Breast epithelium (tissue), 4 donors: ENCODE measurements around the gene MST1R. TPM values are rescaled to one million over a fixed set of nuclear protein-coding genes. Genes with fewer than 3 reads are reported as not detected.
"Not testable (repeated sequence)": the region's sequence is repeated elsewhere in the genome, so short reads cannot be mapped to it uniquely, and the experiment has no call there.

Source experiments
- DNase-seq, 2 donors: peaks; one replicate each; pipeline ENCODE4 v3.0.0-alpha.2; 2019; ENCODE audit warnings: low spot score in 2 of 2
- H3K27ac ChIP-seq, 2 donors: fragments of 200-600 bp; sonication (generic) in 1 of 2; one replicate each; pipeline ENCODE4 v1.5.1; 2016 to 2019; ENCODE audit warnings: mild to moderate bottlenecking in 1 of 2
- H3K27me3 ChIP-seq, 2 donors: fragments of 200-600 bp; sonication (generic) in 1 of 2; one replicate each; pipeline versions ENCODE4 v1.5.1 to v1.6.0; 2017 to 2019; ENCODE audit warnings: control low read depth in 1 of 2, mild to moderate bottlenecking in 1 of 2
- H3K36me3 ChIP-seq: fragments of 200-600 bp; one replicate; pipeline ENCODE4 v1.5.1; 2019
- H3K4me1 ChIP-seq, 2 donors: fragments of 200-600 bp; sonication (generic); one replicate each; pipeline ENCODE4 v1.5.1; 2016 to 2019; ENCODE audit warnings: control low read depth in 1 of 2
- H3K4me3 ChIP-seq, 3 donors: fragments of 200-600 bp; sonication (generic); 1 replicate in 2 of 3; 2 replicates in 1 of 3; pipeline ENCODE4 v1.5.1; 2016 to 2019; ENCODE audit warnings: mild to moderate bottlenecking in 3 of 3, moderate library complexity in 2 of 3
- H3K9me3 ChIP-seq, 2 donors: fragments of 200-600 bp; sonication (generic) in 1 of 2; one replicate each; pipeline ENCODE4 v1.5.1; 2016 to 2019; ENCODE audit warnings: control low read depth in 1 of 2
- POLR2A ChIP-seq: fragments of 450-650 bp; IDR thresholded peaks from one replicate; pipeline ENCODE4 v1.6.1; 2016; ENCODE audit warnings: antibody characterized with exemption, mild to moderate bottlenecking, moderate library complexity
- POLR2AphosphoS5 ChIP-seq, 3 donors: sonication (generic); formaldehyde crosslinking; IDR thresholded peaks; one replicate each; pipeline ENCODE4 v1.6.1; 2017; ENCODE audit warnings: antibody characterized with exemption in 3 of 3
- intact Hi-C: fragments of 100-400 bp; cut with DNase I; formaldehyde crosslinking; loops from one replicate; pipeline ENCODE4 v1.15.1; 2023; ENCODE audit warnings: low total_unique reads
- total RNA-seq, 3 donors: library from RNA; depleted of rRNA; stranded (reverse); fragments of >200 nt; gene quantifications; one replicate each; pipeline ENCODE4 v1.1.0, GENCODE V29; 2016
- TF ChIP-seq, protein P1 (sequence below), 3 donors: fragments of 450-650 bp; IDR thresholded peaks; one replicate each; pipeline ENCODE4 v1.5.1; 2016 to 2017; ENCODE audit warnings: antibody characterized with exemption in 3 of 3, mild to moderate bottlenecking in 3 of 3, moderate library complexity in 3 of 3

MST1R gene
- total RNA-seq, 3 donors from 2014 or later = 0.16 to 11.9 (median 7.5) TPM

DNA sequence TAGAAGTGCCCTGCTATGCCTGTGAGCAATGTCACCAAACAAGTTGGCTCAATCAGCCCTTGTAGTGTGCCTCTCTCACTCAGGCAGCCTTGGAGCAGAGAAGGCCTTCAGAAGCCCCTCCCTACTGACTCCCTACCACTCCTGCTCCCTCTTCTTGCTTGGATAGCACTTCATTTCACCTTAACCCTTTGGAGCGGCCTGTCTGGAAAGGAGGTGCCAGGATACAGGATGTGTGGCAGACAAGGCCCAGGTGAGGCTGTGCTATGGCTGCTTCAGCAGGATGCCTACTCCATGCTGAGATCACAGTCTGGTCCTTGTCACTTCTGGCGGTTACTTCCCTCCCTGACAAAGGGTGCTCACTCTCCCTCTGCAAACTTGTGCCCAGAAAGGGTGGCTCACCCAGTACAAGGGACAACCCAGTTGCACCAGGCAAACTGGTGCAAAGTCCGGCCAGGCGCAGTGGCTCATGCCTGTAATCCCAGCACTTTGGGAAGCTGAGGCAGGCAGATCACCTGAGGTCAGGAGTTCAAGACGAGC, 24.9 kb upstream of the MST1R start:
- Histone ChIP-seq H3K27ac (no peak overlapping the region), H3K4me1 (peaks cover 0 to 6% of the 10 kb centered on the region in 2 donors), H3K9me3 (no peaks in the 10 kb centered on the region), H3K27me3 (no peaks in the 10 kb centered on the region), H3K36me3 (no peaks in the 10 kb centered on the region), H3K4me3 (peak overlapping the region in 2 of 3 donors; percentile 72 to 86)
- intact Hi-C loops = no loop called here
- TF ChIP-seq, protein P1, sequence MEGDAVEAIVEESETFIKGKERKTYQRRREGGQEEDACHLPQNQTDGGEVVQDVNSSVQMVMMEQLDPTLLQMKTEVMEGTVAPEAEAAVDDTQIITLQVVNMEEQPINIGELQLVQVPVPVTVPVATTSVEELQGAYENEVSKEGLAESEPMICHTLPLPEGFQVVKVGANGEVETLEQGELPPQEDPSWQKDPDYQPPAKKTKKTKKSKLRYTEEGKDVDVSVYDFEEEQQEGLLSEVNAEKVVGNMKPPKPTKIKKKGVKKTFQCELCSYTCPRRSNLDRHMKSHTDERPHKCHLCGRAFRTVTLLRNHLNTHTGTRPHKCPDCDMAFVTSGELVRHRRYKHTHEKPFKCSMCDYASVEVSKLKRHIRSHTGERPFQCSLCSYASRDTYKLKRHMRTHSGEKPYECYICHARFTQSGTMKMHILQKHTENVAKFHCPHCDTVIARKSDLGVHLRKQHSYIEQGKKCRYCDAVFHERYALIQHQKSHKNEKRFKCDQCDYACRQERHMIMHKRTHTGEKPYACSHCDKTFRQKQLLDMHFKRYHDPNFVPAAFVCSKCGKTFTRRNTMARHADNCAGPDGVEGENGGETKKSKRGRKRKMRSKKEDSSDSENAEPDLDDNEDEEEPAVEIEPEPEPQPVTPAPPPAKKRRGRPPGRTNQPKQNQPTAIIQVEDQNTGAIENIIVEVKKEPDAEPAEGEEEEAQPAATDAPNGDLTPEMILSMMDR (IDR thresholded peaks at IDR 0.05) = no peak
- TF ChIP-seq POLR2A (no peak), POLR2AphosphoS5 (IDR thresholded peaks at IDR 0.05) (no peak)
- DNase-seq = no peak

DNA sequence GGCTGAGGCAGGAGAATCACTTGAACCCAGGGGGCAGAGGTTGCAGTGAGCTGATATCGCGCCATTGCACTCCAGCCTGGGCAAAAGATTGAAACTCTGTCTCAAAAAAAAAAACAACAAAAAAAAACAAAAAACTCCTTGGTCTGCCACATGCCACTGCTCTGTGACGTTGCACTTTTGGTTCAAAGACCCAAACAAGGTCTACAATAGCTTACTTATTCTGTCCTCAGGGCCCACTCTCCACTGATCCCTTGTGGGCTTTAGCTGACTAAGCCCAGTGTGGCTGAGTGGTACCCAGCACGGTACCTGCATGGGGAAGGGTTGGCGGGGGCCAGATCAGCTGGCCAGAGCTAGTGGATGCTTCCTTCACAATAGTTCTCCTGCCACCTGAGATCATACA, 24.1 kb upstream of the MST1R start:
- intact Hi-C loops = no loop called here
- TF ChIP-seq, protein P1 (IDR thresholded peaks at IDR 0.05) = no peak
- TF ChIP-seq POLR2A (no peak), POLR2AphosphoS5 (IDR thresholded peaks at IDR 0.05) (no peak)
- Histone ChIP-seq H3K27me3 (no peaks in the 10 kb centered on the region), H3K27ac (no peak overlapping the region), H3K4me1 (peaks cover 0 to 6% of the 10 kb centered on the region in 2 donors), H3K4me3 (no peak overlapping the region), H3K36me3 (no peaks in the 10 kb centered on the region), H3K9me3 (no peaks in the 10 kb centered on the region)
- no peak for DNase-seq

DNA sequence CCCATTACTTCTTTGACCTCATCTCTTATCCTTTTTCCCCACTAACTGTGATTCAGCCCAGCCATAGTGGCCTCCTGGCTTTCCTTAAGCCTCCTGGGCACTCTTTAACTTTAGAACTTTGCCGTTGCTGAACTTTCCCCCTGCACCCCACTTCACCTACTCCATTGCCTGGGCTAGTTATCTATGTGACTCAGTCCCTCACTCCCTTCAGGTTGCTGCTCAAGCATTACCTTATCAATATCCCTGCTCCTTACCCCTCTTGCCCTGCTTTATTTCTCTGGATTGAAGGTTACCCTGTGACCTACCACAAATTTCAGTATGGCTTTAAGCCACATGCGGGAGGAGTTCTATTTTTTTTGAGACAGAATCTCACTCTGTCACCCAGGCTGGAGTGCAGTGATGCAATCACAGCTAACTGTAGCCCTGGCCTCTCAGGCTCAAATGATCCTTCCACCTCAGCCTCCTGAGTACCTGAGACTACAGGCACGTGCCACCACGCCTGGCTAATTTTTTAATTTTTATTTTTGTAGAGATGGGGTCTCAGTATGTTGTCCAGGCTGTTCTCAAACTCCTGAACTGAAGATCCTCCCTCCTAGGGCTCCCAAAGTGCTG, 22.6 kb upstream of the MST1R start:
- TF ChIP-seq, protein P1 (IDR thresholded peaks at IDR 0.05) = no peak
- no peak for TF ChIP-seq POLR2A
- no peak for TF ChIP-seq POLR2AphosphoS5 (IDR thresholded peaks at IDR 0.05)
- intact Hi-C loops = no loop called here
- H3K36me3 ChIP-seq = no peaks in the 10 kb centered on the region
- no peak for DNase-seq
- H3K27ac ChIP-seq = no peak overlapping the region
- peaks cover 0 to 6% of the 10 kb centered on the region in 2 donors for H3K4me1 ChIP-seq
- H3K9me3 ChIP-seq = no peaks in the 10 kb centered on the region
- no peak overlapping the region for H3K4me3 ChIP-seq
- no peaks in the 10 kb centered on the region for H3K27me3 ChIP-seq

DNA sequence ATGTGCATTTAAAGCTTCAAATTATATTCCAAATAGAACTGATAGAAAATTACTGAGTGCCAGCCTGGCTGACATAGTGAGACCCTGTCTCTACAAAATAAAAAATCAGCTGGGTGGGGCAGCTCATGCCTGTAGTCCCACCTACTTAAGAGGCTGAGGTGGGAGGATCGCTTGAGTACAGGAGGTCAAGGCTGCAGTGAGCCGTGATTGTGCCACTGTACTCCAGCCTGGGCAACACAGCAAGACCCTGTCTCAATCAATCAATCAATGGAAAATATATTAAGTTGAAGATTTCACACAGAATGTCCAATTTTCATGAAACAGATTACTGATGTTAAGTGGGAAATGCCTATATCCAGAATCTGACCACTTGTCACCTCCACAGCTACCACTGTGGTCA, 21.8 kb upstream of the MST1R start:
- no peaks in the 10 kb centered on the region for H3K27me3 ChIP-seq
- no peak for DNase-seq
- no peaks in the 10 kb centered on the region for H3K36me3 ChIP-seq
- intact Hi-C loops = no loop called here
- H3K9me3 ChIP-seq = no peaks in the 10 kb centered on the region
- no peak overlapping the region for H3K27ac ChIP-seq
- TF ChIP-seq POLR2AphosphoS5 (IDR thresholded peaks at IDR 0.05) (no peak), POLR2A (no peak)
- TF ChIP-seq, protein P1 (IDR thresholded peaks at IDR 0.05) = no peak
- no peak overlapping the region for H3K4me3 ChIP-seq
- peaks cover 0 to 6% of the 10 kb centered on the region in 2 donors for H3K4me1 ChIP-seq

DNA sequence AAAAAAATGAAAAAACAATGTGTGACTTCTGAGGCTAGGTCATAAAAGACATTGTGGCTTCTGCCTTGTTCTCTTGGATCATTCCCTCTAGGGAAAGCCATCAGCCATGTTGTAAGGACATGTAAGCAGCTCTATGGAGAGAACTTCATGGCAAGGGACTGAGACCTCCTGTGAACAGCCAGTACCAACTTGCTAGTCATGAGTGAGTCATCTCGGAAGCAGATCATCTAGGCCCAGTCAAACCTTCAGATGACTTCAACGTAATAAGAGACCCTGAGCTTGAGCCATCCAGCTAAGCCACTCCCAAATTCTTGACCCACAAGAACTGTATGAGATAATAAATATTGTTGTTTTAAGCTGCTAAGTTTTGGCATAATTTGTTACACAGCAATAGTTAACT, 21.0 kb upstream of the MST1R start:
- DNase-seq = no peak
- intact Hi-C loops = no loop called here
- no peak overlapping the region for H3K4me3 ChIP-seq
- H3K4me1 ChIP-seq = peaks cover 0 to 6% of the 10 kb centered on the region in 2 donors
- TF ChIP-seq, protein P1 (IDR thresholded peaks at IDR 0.05) = no peak
- H3K36me3 ChIP-seq = no peaks in the 10 kb centered on the region
- no peaks in the 10 kb centered on the region for H3K9me3 ChIP-seq
- H3K27ac ChIP-seq = no peak overlapping the region
- H3K27me3 ChIP-seq = no peaks in the 10 kb centered on the region

DNA sequence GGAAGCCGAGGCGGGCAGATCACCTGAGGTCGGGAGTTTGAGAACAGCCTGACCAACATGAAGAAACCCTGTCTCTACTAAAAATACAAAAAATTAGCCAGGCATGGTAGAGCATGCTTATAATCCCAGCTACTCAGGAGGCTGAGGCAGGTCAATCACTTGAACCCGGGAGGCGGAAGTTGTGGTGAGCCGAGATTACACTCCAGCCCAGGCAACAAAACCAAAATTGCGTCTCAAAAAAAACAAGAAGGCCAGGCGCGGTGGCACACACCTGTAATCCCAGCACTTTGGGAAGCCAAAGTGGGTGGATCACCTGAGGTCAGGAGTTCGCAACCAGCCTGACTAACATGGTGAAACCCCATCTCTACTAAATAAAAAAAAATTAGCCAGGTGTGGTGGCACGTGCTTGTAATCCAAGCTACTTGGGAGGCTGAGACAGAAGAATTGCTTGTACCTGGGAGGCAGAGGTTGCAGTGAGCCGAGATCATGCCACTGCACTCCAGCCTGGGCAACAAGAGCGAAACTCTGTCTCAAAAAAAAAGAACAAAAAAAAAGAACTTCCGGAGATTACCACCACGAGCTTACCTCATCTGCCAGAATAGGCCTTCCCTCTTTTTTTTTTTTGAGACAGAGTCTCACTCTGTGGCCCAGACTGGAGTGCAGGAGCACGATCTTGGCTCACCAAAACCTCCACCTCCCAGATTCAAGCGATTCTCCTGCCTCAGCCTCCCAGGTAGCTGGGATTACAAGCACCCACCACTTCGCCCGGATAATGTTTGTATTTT, 14.3 kb upstream of the MST1R start:
- DNase-seq, H3K4me1 ChIP-seq, H3K36me3 ChIP-seq, H3K27me3 ChIP-seq, H3K4me3 ChIP-seq, intact Hi-C loops, H3K27ac ChIP-seq, H3K9me3 ChIP-seq: not testable (repeated sequence)
